ENCODE results near the gene CNTLN. TPM values are rescaled to one million over a fixed set of nuclear protein-coding genes. Genes with fewer than 3 reads are reported as not detected.

CNTLN gene
- total and polyA plus RNA-seq, 2 of the 13 experiments (the other 11 are each of a cell fraction or from before 2014, with no cell fraction given), result 1.5 to 5.7 TPM

DNA sequence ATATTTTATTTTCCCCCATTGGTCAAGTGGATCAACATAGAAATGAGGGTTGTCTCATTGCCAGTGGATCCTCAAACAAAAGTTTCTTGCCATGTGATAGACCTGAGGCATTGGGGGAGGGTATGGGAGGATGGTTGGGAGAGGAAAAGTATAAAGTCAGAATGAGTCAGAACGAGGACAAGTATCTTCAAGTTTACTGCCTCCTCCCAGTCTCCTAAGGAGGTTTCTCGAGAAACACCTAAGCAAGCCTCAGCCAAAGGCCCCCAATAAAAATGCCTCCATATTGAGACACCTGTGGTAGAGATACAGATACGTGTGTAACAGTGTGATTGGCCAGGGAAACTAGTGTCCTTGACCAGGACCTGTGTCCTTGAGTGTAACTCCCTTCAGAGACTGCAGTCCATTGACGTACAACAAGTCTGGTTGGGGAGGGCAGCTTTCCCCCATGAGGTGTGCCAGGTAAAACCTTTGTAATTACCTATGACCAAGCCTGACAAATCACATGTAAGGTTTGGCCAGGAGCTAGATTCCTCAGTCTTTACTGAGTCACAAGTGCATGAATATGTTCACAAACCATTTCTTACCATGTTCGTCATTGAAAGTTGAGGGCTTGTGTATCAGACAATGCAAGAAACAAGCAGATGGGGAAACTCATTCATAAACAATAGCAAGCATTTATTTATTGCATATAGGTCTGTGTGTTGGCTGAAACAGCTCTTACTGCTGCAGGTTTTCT is 245.5 kb downstream of the CNTLN start:
- H3K27ac ChIP-seq (ENCODE audit: extremely low read length, insufficient read depth, low read length), result no peak overlapping the region
- H3K36me3 ChIP-seq (replicated peaks in 1 of 2; ENCODE audit: control insufficient read depth in 1 of 2, insufficient read depth in 2 of 2, low read length in 2 of 2), result no peaks in the 10 kb centered on the region
- no peaks in the 10 kb centered on the region for H3K27me3 ChIP-seq (ENCODE audit: control insufficient read depth in 1 of 2, insufficient read depth in 2 of 2, low read length in 2 of 2)
- ChIA-PET POLR2A (no interaction called here), CTCF (ENCODE audit: low intra/inter-chr PET ratio, low total read pairs) (no interaction called here)
- no peaks in the 10 kb centered on the region for H3K79me2 ChIP-seq (ENCODE audit: insufficient read depth, low read length)
- DNase-seq (ENCODE audit: low spot score) (no peak), ATAC-seq (no peak), FAIRE-seq (no peak)
- H3K4me1 ChIP-seq (ENCODE audit: insufficient read depth, low read length), result no peaks in the 10 kb centered on the region
- 48% methylated on average over 4 of the region's 5 CpGs for WGBS (ENCODE audit: low lambda C conversion rate)
- intact Hi-C loops (cut with micrococcal nuclease; ENCODE audit: unreplicated experiment), result no loop called here
- no TSS peak for BruUV-seq (replicated peaks)
- no peaks in the 10 kb centered on the region for H4K20me1 ChIP-seq (ENCODE audit: insufficient read depth, low read length)
- H2AFZ ChIP-seq (ENCODE audit: low read length), result no peak overlapping the region
- no peak overlapping the region for H3K4me2 ChIP-seq (ENCODE audit: low read depth, low read length)
- H3K4me3 ChIP-seq (replicated peaks in 1 of 3; ENCODE audit: insufficient read depth in 1 of 3, low read depth in 2 of 3, low read length in 3 of 3), result no peak overlapping the region
- no peak overlapping the region for H3K9ac ChIP-seq (ENCODE audit: insufficient read depth, low read depth, low read length)
- in situ Hi-C loops (cut with HindIII; ENCODE audit: extremely low pct_ligation_motif_present, low pct_unique_long_range_greater_than_20kb), result no loop called here
- TF ChIP-seq NR2F1 (CRISPR knock-in tag; IDR thresholded peaks at IDR 0.05), result no peak
- no peak for TF ChIP-seq PHF5A (CRISPR knock-in tag; IDR thresholded peaks at IDR 0.05; ENCODE audit: low read depth, unreplicated experiment)
- TF ChIP-seq ZNF569 (CRISPR knock-in tag; IDR thresholded peaks at IDR 0.05; ENCODE audit: borderline replicate concordance), result no peak
- TF ChIP-seq ZNF615 (CRISPR knock-in tag; IDR thresholded peaks at IDR 0.05; ENCODE audit: borderline replicate concordance), result no peak
- TF ChIP-seq ZNF678 (CRISPR knock-in tag; IDR thresholded peaks at IDR 0.05), result no peak
- TF ChIP-seq, protein P1, sequence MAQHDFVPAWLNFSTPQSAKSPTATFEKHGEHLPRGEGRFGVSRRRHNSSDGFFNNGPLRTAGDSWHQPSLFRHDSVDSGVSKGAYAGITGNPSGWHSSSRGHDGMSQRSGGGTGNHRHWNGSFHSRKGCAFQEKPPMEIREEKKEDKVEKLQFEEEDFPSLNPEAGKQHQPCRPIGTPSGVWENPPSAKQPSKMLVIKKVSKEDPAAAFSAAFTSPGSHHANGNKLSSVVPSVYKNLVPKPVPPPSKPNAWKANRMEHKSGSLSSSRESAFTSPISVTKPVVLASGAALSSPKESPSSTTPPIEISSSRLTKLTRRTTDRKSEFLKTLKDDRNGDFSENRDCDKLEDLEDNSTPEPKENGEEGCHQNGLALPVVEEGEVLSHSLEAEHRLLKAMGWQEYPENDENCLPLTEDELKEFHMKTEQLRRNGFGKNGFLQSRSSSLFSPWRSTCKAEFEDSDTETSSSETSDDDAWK (CRISPR knock-in tag; IDR thresholded peaks at IDR 0.05), result no peak
- TF ChIP-seq YY1 (IDR thresholded peaks at IDR 0.05; ENCODE audit: insufficient read depth, insufficient replicate concordance, low read depth, low read length), result no peak
- no peak for TF ChIP-seq ZNF503 (CRISPR knock-in tag; IDR thresholded peaks at IDR 0.05)
- TF ChIP-seq, protein P2, sequence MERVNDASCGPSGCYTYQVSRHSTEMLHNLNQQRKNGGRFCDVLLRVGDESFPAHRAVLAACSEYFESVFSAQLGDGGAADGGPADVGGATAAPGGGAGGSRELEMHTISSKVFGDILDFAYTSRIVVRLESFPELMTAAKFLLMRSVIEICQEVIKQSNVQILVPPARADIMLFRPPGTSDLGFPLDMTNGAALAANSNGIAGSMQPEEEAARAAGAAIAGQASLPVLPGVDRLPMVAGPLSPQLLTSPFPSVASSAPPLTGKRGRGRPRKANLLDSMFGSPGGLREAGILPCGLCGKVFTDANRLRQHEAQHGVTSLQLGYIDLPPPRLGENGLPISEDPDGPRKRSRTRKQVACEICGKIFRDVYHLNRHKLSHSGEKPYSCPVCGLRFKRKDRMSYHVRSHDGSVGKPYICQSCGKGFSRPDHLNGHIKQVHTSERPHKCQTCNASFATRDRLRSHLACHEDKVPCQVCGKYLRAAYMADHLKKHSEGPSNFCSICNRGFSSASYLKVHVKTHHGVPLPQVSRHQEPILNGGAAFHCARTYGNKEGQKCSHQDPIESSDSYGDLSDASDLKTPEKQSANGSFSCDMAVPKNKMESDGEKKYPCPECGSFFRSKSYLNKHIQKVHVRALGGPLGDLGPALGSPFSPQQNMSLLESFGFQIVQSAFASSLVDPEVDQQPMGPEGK (CRISPR knock-in tag; IDR thresholded peaks at IDR 0.05), result no peak
- peaks cover 36% of the 10 kb centered on the region for H3K9me3 ChIP-seq (ENCODE audit: low read length)
